SH-SY5Y (cell line): ENCODE measurements around the gene CLIC3.

ENCODE experiments used
- GATA2 ChIP-seq: IDR thresholded peaks from 2 replicates; pipeline ENCODE4 v1.6.1; 2011; ENCODE audit warnings: mild to moderate bottlenecking, low read depth, low read length
- GATA3 ChIP-seq: IDR thresholded peaks from 2 replicates; pipeline ENCODE4 v1.6.1; 2011; ENCODE audit warnings: low read depth, mild to moderate bottlenecking, low read length, moderate library complexity

DNA sequence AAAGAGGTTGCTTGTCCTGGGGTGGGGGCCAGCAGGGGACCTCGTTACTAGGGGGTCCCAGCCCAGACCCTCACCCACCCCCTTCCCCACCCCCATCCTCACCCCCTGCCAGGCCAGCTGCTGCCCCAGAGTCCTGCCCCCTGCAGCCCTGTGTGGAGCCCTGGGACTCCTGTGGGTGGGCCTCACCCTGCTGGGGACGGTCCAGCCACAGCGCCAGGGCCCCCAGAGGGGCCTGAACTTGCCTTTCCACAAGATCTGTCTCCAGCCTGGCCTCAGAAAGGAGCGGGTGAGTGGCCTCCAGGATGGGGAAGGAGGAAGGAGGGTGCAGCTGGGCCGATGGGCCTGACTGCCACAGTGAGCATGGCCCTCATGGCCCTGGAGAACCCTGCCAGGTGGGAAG lies 26.6 kb downstream of the CLIC3 start:
- TF ChIP-seq GATA2 (no peak), GATA3 (no peak)
